ENCODE results near the gene DNAJB6.

- no peak for TF ChIP-seq CTCF (IDR thresholded peaks at IDR 0.05)
- TF ChIP-seq POLR2AphosphoS5 (IDR thresholded peaks at IDR 0.05), result no peak
These were observed 126.0 kb downstream of the DNAJB6 start for GRCh38 chr7:157462840-157463239.

Measured in esophagus muscularis mucosa (tissue), 3 donors.